ENCODE data around the gene AEBP2. TPM values are rescaled to one million over a fixed set of nuclear protein-coding genes. Genes with fewer than 3 reads are reported as not detected.

The AEBP2 gene
- total RNA-seq, 1 donor = 19.2 TPM

DNA sequence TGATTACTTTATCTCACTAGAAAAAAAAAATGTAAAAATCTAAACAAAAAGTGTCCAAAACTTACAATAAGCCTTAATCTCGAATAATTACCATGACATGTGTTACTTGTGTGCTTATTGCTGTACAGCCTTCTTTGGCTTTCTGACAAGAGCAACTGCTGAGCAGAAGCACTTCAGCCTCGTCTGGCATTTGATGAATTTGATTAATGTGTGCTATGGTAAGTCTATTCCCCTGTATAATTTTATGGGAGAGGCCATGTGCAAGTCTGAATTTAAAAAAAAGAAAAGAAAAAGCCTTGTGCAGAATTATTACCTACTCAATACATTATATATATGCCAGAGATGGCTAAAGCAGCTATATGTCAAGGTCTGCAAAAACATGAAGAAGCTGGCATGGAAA is 113.9 kb downstream of the AEBP2 start:
- Histone ChIP-seq H3K27me3 (ENCODE audit: insufficient read depth, low read length) (no peaks in the 10 kb centered on the region), H2AFZ (ENCODE audit: low read length) (no peak overlapping the region), H3K4me1 (ENCODE audit: insufficient read depth, low read length) (no peaks in the 10 kb centered on the region), H3K9me3 (ENCODE audit: low read depth, low read length) (no peaks in the 10 kb centered on the region), H3K4me2 (ENCODE audit: insufficient read depth, low read length) (no peak overlapping the region), H3K36me3 (ENCODE audit: insufficient read depth, low read length) (no peaks in the 10 kb centered on the region), H3K4me3 (ENCODE audit: insufficient read depth, low read length) (no peak overlapping the region), H3K27ac (ENCODE audit: low read depth, low read length) (no peak overlapping the region), H4K20me1 (ENCODE audit: insufficient read depth, low read length) (no peaks in the 10 kb centered on the region), H3K79me2 (ENCODE audit: insufficient read depth, low read length) (no peaks in the 10 kb centered on the region)
- TF ChIP-seq, protein P1, sequence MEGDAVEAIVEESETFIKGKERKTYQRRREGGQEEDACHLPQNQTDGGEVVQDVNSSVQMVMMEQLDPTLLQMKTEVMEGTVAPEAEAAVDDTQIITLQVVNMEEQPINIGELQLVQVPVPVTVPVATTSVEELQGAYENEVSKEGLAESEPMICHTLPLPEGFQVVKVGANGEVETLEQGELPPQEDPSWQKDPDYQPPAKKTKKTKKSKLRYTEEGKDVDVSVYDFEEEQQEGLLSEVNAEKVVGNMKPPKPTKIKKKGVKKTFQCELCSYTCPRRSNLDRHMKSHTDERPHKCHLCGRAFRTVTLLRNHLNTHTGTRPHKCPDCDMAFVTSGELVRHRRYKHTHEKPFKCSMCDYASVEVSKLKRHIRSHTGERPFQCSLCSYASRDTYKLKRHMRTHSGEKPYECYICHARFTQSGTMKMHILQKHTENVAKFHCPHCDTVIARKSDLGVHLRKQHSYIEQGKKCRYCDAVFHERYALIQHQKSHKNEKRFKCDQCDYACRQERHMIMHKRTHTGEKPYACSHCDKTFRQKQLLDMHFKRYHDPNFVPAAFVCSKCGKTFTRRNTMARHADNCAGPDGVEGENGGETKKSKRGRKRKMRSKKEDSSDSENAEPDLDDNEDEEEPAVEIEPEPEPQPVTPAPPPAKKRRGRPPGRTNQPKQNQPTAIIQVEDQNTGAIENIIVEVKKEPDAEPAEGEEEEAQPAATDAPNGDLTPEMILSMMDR (IDR thresholded peaks at IDR 0.05; ENCODE audit: extremely low read depth, low read depth, low read length) = no peak
- no peak for DNase-seq (ENCODE audit: insufficient read length, low spot score, missing footprints)

GRCh38 chr12:19561411-19561961 is 122.2 kb downstream of the AEBP2 start:
- TF ChIP-seq, protein P1 (IDR thresholded peaks at IDR 0.05; ENCODE audit: extremely low read depth, low read depth, low read length) = no peak
- DNase-seq (ENCODE audit: insufficient read length, low spot score, missing footprints) = no peak
- Histone ChIP-seq H3K4me2 (ENCODE audit: insufficient read depth, low read length) (no peak overlapping the region), H3K9me3 (ENCODE audit: low read depth, low read length) (no peaks in the 10 kb centered on the region), H2AFZ (ENCODE audit: low read length) (no peak overlapping the region), H4K20me1 (ENCODE audit: insufficient read depth, low read length) (no peaks in the 10 kb centered on the region), H3K36me3 (ENCODE audit: insufficient read depth, low read length) (no peaks in the 10 kb centered on the region), H3K27me3 (ENCODE audit: insufficient read depth, low read length) (no peaks in the 10 kb centered on the region), H3K27ac (ENCODE audit: low read depth, low read length) (no peak overlapping the region), H3K4me1 (ENCODE audit: insufficient read depth, low read length) (no peaks in the 10 kb centered on the region), H3K4me3 (ENCODE audit: insufficient read depth, low read length) (no peak overlapping the region), H3K79me2 (ENCODE audit: insufficient read depth, low read length) (no peaks in the 10 kb centered on the region)

Small RNA genes lying within 50 kb of the gene (small RNA-seq; reads per million reads assigned to genes)
- gene AC091805.2 (not detected), gene RNU6-254P (not detected)
